H1 (cell line): ENCODE results near the gene NCAPG.

Experiments used
- RNF2 ChIP-seq: fragments of 200-900, 300-1000 bp; sonication (generic); IDR thresholded peaks from 2 replicates; pipeline ENCODE4 v1.7.1; 2016; ENCODE audit warnings: borderline replicate concordance, low read depth, mild to moderate bottlenecking, antibody characterized with exemption, low read length; ENCODE audit not compliant: poor library complexity, severe bottlenecking; ENCODE audit errors: missing control alignments
- RXRA ChIP-seq: IDR thresholded peaks from 2 replicates; pipeline ENCODE4 v1.6.1; 2011; ENCODE audit warnings: low read depth, mild to moderate bottlenecking, low read length, moderate library complexity; ENCODE audit not compliant: insufficient read depth
- SAP30 ChIP-seq: fragments of 300-600 bp; sonication (generic); IDR thresholded peaks from 2 replicates; pipeline ENCODE4 v1.7.1; 2012; ENCODE audit warnings: low read length, moderate library complexity, mild to moderate bottlenecking, inconsistent platforms; ENCODE audit not compliant: insufficient read depth, insufficient replicate concordance
- SIN3A ChIP-seq, 2 experiments: IDR thresholded peaks in 1 of 2; conservative IDR thresholded peaks in 1 of 2; 2 replicates each; pipeline ENCODE4 v1.6.1; 2011 to 2012; ENCODE audit warnings: low read length in 2 of 2, improper control_type of control experiment in 1 of 2, low read depth in 1 of 2, mild to moderate bottlenecking in 1 of 2
- SUZ12 ChIP-seq: fragments of 200-600 bp; sonication (generic); IDR thresholded peaks from 2 replicates; pipeline ENCODE4 v1.6.1; 2012; ENCODE audit warnings: mild to moderate bottlenecking, inconsistent platforms, low read length, moderate library complexity, mixed read lengths
- TAF1 ChIP-seq: IDR thresholded peaks from 2 replicates; pipeline ENCODE4 v1.6.1; 2011; ENCODE audit warnings: mild to moderate bottlenecking, low read depth, low read length
- YY1 ChIP-seq: IDR thresholded peaks from 2 replicates; pipeline ENCODE4 v1.6.1; 2011; ENCODE audit warnings: low read depth, mild to moderate bottlenecking, low read length
- TF ChIP-seq, protein P1 (sequence below), 3 experiments: IDR thresholded peaks; 1 replicate in 2 of 3; 2 replicates in 1 of 3; pipeline versions ENCODE4 v1.5.1 to v1.6.1; 2011; ENCODE audit warnings: low read length in 3 of 3, mild to moderate bottlenecking in 3 of 3, inconsistent platforms in 2 of 3, low read depth in 1 of 3, moderate library complexity in 1 of 3; ENCODE audit not compliant: insufficient read depth in 1 of 3; ENCODE audit errors: control extremely low read depth in 1 of 3

DNA sequence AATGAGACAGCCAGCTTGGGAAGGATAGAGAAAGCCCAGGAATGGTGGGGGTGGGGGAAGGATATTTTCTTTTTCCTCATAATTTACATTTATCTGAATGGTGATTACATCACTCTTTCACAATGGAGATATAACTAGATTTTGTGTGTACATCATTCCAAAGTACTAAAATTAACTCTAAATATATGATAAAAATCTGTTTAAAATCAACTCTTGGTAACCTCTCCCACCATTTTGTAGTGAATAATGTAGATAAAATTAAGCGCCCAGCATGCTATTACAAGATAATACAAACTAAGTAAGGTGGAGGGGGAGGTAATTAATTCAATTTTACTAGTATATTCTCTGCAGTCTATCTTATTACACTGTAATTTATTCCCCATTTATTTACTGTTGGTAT is 78.9 kb downstream of the NCAPG start:
- no peak for TF ChIP-seq SIN3A (conservative IDR thresholded peaks at IDR 0.05 in 1 of 2, IDR thresholded peaks at IDR 0.05 in 1 of 2; ENCODE audit: low read depth in 1 of 2, low read length in 2 of 2)
- no peak for TF ChIP-seq SUZ12
- TF ChIP-seq YY1: no peak
- TF ChIP-seq RNF2: no peak
- no peak for TF ChIP-seq SAP30
- TF ChIP-seq RXRA: no peak
- no peak for TF ChIP-seq TAF1
- TF ChIP-seq, protein P1, sequence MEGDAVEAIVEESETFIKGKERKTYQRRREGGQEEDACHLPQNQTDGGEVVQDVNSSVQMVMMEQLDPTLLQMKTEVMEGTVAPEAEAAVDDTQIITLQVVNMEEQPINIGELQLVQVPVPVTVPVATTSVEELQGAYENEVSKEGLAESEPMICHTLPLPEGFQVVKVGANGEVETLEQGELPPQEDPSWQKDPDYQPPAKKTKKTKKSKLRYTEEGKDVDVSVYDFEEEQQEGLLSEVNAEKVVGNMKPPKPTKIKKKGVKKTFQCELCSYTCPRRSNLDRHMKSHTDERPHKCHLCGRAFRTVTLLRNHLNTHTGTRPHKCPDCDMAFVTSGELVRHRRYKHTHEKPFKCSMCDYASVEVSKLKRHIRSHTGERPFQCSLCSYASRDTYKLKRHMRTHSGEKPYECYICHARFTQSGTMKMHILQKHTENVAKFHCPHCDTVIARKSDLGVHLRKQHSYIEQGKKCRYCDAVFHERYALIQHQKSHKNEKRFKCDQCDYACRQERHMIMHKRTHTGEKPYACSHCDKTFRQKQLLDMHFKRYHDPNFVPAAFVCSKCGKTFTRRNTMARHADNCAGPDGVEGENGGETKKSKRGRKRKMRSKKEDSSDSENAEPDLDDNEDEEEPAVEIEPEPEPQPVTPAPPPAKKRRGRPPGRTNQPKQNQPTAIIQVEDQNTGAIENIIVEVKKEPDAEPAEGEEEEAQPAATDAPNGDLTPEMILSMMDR (IDR thresholded peaks at IDR 0.05; ENCODE audit: control extremely low read depth in 1 of 3, insufficient read depth in 1 of 3, low read depth in 1 of 3, low read length in 3 of 3): no peak
